Measurements from ENCODE around the gene SH3RF3. TPM values are rescaled to one million over a fixed set of nuclear protein-coding genes. Genes with fewer than 3 reads are reported as not detected.

Gene SH3RF3
- total RNA-seq, 1 donor from 2014 or later = 10.8 TPM

DNA sequence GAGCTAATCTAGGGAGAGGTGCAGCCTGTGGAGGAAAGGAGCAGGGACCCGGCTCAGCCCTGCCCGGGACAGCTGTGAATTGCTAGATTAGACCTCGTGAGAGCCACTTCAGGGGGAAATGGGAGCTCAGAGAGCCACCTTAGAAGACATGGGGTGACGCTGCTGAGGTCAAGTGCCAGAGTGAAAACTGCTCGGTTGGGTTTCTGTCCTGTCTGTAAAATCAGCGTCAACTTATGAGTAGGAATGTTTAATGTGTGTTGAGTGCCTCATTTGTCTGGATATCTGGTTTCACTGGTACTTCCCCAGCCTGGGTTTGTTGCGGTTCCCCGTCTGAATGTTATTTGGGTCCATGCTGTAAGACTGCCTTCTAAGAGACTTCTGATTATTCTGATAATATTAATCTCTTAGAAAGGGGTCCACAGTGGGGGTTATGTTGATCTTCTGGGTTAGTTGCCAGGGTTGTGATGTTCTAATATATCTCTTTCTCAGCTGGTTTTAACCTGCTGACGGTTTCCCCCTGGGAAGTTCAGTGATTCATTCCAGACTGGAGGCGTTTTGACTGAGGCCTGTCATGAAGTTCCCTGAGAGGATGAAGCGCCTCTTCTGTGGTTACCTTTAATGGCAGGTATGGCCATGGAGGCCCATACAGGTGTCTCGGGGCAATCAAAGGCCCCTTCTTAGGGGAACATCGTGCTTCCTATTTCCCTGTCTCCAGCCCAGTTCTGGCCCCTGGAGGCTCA lies 175.9 kb downstream of the SH3RF3 start:
- intact Hi-C loops (cut with DNase I) = no loop called here
- TF ChIP-seq POLR2A (IDR thresholded peaks at IDR 0.05) (no peak), POLR2AphosphoS5 (IDR thresholded peaks at IDR 0.05; ENCODE audit: insufficient read depth in 1 of 2, low read depth in 1 of 2) (no peak)
- TF ChIP-seq, protein P1, sequence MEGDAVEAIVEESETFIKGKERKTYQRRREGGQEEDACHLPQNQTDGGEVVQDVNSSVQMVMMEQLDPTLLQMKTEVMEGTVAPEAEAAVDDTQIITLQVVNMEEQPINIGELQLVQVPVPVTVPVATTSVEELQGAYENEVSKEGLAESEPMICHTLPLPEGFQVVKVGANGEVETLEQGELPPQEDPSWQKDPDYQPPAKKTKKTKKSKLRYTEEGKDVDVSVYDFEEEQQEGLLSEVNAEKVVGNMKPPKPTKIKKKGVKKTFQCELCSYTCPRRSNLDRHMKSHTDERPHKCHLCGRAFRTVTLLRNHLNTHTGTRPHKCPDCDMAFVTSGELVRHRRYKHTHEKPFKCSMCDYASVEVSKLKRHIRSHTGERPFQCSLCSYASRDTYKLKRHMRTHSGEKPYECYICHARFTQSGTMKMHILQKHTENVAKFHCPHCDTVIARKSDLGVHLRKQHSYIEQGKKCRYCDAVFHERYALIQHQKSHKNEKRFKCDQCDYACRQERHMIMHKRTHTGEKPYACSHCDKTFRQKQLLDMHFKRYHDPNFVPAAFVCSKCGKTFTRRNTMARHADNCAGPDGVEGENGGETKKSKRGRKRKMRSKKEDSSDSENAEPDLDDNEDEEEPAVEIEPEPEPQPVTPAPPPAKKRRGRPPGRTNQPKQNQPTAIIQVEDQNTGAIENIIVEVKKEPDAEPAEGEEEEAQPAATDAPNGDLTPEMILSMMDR (IDR thresholded peaks at IDR 0.05) = no peak
- DNase-seq (ENCODE audit: extremely low spot score in 2 of 2) = no peak
- no peaks in the 10 kb centered on the region for H3K9me3 ChIP-seq
- no peak overlapping the region for H3K4me3 ChIP-seq
- no peaks in the 10 kb centered on the region for H3K27me3 ChIP-seq
- H3K4me1 ChIP-seq = peaks cover 7% of the 10 kb centered on the region
- H3K27ac ChIP-seq = no peak overlapping the region
- H3K36me3 ChIP-seq = no peaks in the 10 kb centered on the region

DNA sequence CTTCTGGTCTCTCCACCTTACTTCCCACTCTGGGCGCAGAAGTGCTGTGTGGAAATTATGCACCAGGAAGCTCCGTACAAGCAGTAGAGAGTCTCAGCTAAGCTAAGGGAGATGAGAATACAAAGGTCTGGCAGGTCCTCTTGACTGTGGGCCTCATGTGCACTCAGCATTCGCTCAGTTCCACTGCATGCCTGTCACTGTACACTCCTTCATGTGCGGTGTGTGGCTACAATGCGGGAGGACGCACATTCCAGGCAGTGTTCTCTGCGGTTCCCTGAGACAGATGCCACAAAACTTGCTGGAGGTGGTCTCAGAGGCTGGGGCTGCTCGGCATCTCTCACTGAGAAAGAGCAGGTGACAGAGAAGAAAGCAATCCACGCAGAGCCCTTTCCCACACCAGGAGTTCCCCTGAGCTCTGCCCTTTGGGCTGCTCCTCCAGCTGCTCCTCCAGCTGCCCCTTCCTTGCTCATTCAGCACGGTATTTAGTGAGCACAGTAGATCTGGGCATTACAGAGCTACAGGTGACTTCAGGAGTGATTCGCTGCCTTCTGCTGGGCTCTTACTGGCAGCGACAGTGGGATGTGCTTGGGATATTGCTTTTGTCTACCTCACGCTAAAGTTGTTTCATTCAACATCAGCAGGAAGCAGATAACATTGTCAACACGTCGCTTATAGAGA lies 176.6 kb downstream of the SH3RF3 start:
- TF ChIP-seq POLR2AphosphoS5 (IDR thresholded peaks at IDR 0.05; ENCODE audit: insufficient read depth in 1 of 2, low read depth in 1 of 2) (no peak), POLR2A (IDR thresholded peaks at IDR 0.05) (no peak)
- TF ChIP-seq, protein P1 (IDR thresholded peaks at IDR 0.05) = no peak
- DNase-seq (ENCODE audit: extremely low spot score in 2 of 2) = no peak
- no peak overlapping the region for H3K27ac ChIP-seq
- no peaks in the 10 kb centered on the region for H3K36me3 ChIP-seq
- no peaks in the 10 kb centered on the region for H3K9me3 ChIP-seq
- H3K4me1 ChIP-seq = peaks cover 7% of the 10 kb centered on the region
- intact Hi-C loops (cut with DNase I) = no loop called here
- H3K4me3 ChIP-seq = no peak overlapping the region
- H3K27me3 ChIP-seq = no peaks in the 10 kb centered on the region

DNA sequence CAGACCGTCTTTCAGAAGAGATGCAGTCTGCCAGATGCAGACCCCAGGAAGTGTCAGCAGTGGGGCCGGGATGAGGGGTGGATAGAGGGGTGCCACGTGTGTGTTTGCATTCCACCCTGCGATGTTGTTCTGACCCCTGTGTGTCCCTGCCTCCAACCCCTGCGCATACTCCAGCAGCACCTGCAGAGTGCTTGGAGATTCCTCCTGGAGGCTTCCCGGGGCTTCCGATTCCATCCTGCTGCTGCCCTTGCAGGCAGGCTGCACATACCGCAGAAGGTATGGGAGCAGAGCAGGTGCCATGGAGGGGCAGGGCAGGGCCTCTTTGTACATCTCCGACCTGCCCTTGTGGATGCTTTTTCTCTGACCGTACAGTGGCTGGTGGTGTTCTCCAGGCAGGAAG lies 177.2 kb downstream of the SH3RF3 start:
- no peak overlapping the region for H3K27ac ChIP-seq
- no peaks in the 10 kb centered on the region for H3K9me3 ChIP-seq
- no peak for DNase-seq (ENCODE audit: extremely low spot score in 2 of 2)
- H3K4me3 ChIP-seq = no peak overlapping the region
- intact Hi-C loops (cut with DNase I) = no loop called here
- TF ChIP-seq, protein P1 (IDR thresholded peaks at IDR 0.05) = no peak
- TF ChIP-seq POLR2AphosphoS5 (IDR thresholded peaks at IDR 0.05; ENCODE audit: insufficient read depth in 1 of 2, low read depth in 1 of 2) (no peak), POLR2A (IDR thresholded peaks at IDR 0.05) (no peak)
- no peaks in the 10 kb centered on the region for H3K36me3 ChIP-seq
- H3K27me3 ChIP-seq = no peaks in the 10 kb centered on the region
- H3K4me1 ChIP-seq = peaks cover 7% of the 10 kb centered on the region

DNA sequence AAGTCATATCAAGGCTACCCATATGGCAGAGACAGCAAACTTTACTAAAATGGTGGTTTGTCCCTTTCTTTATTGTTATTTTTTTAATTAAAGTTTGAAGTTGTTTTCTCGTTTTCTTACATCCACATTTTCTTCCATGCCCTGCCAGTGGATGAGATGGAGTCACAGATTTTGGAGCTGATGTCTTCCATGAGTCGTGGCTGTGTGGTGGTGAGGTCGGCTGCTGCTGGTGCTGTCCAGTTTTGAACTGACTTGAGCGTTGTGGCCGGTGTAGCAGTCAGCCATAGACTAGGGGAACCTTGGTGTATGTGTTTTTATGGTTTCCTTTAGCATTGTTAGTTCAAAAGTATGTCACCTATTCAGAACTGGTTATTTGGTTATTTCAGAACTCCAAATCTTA lies 182.8 kb downstream of the SH3RF3 start:
- intact Hi-C loops (cut with DNase I) = no loop called here

More for the DNA sequence above, 182.8 kb downstream of the SH3RF3 start:
- Histone ChIP-seq H3K27ac (no peak overlapping the region), H3K27me3 (no peaks in the 10 kb centered on the region), H3K4me3 (no peak overlapping the region), H3K36me3 (no peaks in the 10 kb centered on the region), H3K4me1 (no peaks in the 10 kb centered on the region), H3K9me3 (no peaks in the 10 kb centered on the region)
- no peak for DNase-seq (ENCODE audit: extremely low spot score in 2 of 2)
- TF ChIP-seq, protein P1 (IDR thresholded peaks at IDR 0.05) = no peak
- TF ChIP-seq POLR2AphosphoS5 (IDR thresholded peaks at IDR 0.05; ENCODE audit: insufficient read depth in 1 of 2, low read depth in 1 of 2) (no peak), POLR2A (IDR thresholded peaks at IDR 0.05) (no peak)

All from vagina (tissue), 2 donors.